ENCODE measurements around the gene TRERF1.
"Not testable (repeated sequence)": the region's sequence is repeated elsewhere in the genome, so short reads cannot be mapped to it uniquely, and the experiment has no call there.

The TRERF1 gene

DNA sequence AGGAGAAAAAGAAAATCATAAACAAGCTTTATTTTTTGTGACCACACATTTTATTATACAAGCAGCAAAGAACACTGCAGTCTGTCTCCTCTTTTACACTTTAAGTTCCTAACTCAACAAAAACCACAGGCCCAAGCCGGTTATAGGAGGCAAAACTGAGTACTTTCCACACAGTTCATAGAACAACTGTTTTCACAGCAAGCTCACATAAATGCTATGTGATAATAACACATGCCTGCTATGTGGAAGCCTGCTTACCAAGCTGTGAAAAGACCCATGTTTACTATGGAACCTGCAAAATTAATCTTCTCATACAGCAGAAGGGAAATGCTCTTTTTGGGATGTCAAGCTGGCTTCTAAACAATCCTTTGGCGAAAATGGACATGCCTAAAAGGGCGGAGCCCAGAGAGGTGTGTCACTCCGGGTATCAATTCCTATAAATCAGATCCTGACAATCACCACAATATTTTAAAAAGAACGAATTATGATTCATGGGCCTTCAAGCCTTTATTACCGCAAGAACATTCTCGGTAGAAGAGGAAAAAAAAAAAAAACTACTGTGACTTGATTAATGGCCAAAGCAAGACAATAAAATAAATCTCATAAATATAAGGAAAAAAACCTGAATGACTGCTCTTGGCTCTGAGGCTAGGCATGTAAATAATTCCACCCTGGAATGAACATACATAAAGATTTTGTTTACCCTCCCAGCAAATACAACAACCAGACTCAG, 2.6 kb downstream of the TRERF1 start:
- no peak for DNase-seq

GRCh38 chr6:42448391-42448790, 3.3 kb downstream of the TRERF1 start:
- no peak for DNase-seq

GRCh38 chr6:42446996-42447395, 4.7 kb downstream of the TRERF1 start:
- no peak for DNase-seq

GRCh38 chr6:42446370-42446769, 5.4 kb downstream of the TRERF1 start:
- DNase-seq = no peak

- not testable (repeated sequence) for DNase-seq
Measured at GRCh38 chr6:42445955-42446354, 5.8 kb downstream of the TRERF1 start.

DNA sequence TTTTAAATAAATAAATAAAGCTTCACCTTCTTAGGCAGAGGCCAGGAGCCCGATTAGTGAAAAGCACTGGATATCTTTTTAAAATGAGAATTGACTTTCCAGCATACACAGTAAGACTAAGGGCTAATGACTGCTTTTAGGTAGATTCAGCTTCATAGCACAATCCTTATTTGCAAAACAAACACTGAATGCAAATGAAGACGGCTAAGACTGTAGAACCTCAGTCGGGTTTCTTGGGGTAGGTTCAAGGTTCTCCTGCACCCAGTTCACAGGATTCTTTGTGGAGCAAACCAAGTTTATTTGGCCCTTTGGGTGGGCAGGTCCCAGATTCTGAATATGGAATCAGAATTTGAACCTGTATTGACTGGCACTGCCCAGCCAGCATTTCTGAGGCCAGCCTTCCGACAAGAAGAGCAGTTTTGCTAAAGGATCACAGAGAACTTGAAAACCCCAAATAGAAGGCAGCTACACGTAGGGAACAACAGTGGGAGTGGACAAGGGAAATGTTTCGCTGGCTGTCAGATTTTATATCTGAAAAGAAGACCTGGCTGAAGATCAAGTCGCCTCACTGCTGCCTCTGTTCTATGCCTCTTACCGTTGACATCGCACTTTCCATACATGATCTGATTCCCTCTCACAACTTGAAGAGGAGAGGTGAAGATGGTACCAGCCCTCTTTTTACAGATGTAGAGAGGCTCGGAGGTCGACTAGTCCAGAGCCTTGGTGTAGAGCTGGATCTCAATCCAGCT, 8.2 kb downstream of the TRERF1 start:
- no peak for DNase-seq

- DNase-seq = no peak
Measured at GRCh38 chr6:42441697-42442081, 10.0 kb downstream of the TRERF1 start.

GRCh38 chr6:42440778-42441696, 10.7 kb downstream of the TRERF1 start:
- DNase-seq = no peak

DNA sequence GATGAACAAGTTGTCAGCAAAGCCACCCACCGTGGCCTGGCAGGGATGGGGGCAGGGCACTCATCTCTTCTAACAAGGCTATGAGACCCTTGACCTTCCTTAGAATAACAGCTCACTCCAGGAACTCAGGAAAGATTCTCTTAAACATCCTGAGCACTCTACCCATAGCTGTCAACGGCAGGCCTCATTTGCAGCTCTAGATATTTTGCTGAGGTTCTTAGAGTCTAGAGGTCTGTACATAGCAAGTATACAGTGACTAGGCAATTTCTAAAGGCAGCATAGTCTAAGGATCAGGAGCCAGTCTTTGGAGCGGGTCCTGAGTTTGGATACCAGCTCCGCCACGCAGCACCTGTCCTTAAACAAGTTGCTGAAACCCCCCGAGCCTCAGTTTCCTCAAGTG, 11.7 kb downstream of the TRERF1 start:
- DNase-seq = no peak

GRCh38 chr6:42436825-42437224, 14.9 kb downstream of the TRERF1 start:
- no peak for DNase-seq

GRCh38 chr6:42434237-42434636, 17.5 kb downstream of the TRERF1 start:
- DNase-seq = no peak

GRCh38 chr6:42433409-42433808, 18.3 kb downstream of the TRERF1 start:
- DNase-seq = no peak

DNA sequence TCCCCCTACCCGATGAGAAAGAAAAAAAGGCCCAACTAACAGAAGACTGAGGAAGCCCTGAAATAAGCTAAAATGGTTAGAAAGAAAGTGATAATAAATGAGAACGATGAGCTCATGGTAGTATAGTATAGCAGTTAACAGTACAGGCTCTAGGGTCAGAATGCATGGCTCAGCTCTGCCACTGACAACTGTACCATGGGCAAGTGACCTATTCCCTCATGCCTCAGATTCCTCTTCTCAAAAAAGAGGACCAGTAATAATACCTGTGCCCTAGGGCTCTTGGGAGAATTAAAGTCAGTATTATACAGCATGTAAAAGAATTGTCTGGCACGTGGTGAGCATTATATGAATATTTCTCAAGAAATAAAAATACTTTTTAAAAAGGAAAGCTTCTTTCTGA, 19.8 kb downstream of the TRERF1 start:
- DNase-seq = no peak

- DNase-seq = no peak
Measured at GRCh38 chr6:42431356-42431755, 20.4 kb downstream of the TRERF1 start.

- peak; percentile 48 for DNase-seq
Measured at GRCh38 chr6:42429836-42430235, 21.9 kb downstream of the TRERF1 start.

DNA sequence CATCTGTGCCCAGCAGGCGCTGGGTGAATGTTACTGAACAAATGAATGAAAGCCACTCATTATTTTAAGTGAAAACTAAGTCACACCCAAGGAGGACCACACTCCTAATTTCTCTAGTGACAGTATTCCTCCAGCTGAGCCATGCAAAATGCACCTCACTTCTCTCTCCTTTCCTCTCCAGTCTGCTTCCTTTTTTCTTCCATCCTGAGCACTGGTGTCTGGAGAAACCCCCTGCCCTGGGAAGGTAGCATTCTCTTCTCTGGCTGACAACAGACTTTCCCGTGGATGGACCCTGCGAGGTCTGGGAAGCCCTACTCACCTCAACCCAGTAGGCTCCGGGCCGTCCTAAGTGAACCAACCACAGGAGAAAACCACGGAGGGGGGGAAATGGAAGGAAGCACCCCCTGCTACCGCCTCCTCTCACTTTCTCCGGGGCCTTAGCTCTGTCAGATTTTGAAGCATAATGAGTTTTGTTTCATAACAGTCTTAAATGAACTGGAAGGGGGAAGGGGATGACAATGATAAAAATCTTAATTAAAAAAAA, 22.6 kb downstream of the TRERF1 start:
- DNase-seq = peak; percentile 63

- peak; percentile 87 for DNase-seq
Measured at GRCh38 chr6:42428326-42429041, 23.2 kb downstream of the TRERF1 start.

- DNase-seq = peak; percentile 50
Measured at GRCh38 chr6:42427871-42428270, 23.9 kb downstream of the TRERF1 start.

GRCh38 chr6:42426191-42426590, 25.5 kb downstream of the TRERF1 start:
- DNase-seq = no peak

DNA sequence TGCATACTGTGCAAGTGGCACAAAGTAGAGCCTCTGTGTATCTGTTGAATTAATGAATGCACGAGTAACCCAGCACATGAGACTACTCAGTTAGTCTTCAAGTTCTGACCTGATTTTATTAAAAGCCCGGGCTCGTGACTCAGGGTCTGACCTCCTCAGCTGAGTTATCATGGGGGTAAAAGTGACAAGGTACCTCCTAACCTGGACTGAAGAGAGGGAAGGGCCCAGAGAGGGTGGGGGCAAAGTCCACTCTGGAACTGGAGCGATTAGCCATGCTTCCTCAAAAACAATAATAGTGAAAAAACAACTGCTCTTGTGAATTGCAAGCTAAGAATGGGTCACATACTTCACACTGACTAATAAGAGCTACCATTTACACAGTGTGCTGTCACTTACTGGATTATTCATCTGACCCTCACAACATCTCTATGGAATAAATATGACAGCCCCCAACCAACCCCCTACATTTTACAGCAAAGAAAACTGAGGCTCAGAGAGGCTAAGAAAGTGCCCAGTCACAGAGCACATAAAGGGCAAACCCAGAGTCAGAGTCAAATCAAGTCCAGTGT, 26.7 kb downstream of the TRERF1 start:
- DNase-seq = no peak

- peak; percentile 71 for DNase-seq
Measured at GRCh38 chr6:42423244-42423643, 28.5 kb downstream of the TRERF1 start.

DNA sequence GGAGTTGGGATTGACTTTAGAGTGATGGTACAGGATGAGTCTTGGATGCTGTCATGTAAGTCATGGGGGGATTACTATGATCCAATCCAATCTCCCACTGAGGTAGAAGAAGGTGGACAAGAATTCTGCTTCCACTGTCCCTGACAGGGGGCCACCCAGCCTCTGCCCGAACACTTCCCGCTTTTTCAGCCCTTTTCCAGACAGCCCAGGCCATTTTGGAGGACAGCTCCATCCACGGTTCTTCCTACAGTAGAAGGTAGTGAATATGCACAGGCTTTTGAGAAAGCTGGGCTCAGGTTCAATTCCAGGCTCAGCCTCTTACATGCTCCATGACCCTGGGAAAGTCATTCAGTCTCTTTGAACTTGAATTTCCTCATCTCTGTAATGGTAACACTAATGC, 31.0 kb downstream of the TRERF1 start:
- no peak for DNase-seq

Data from activated effector memory CD4-positive, alpha-beta T cell treated with anti-CD3 and anti-CD28 coated beads, Interleukin-2, amount 50 U/mL, for 16 hours (primary cell).